K562 (cell line): ENCODE measurements around the gene MRM2. TPM values are rescaled to one million over a fixed set of nuclear protein-coding genes. Genes with fewer than 3 reads are reported as not detected.

Source experiments
- ATAC-seq: fragments of 200-7000 bp; cut with Tn5 transposase; 3 replicates; pipeline ENCODE4 v1.9.1; 2020; ENCODE audit warnings: moderate library complexity
- BruUV-seq: library from RNA; stranded (reverse); fragments of 400-500 nt; replicated peaks from 2 replicates; lab custom pipeline; 2021; lab: Mats Ljungman, UMichigan
- CTCF ChIA-PET: fragments of 300-600 bp; formaldehyde crosslinking; extraction: SDS; loops from one replicate; lab custom pipeline; 2021; ENCODE audit warnings: low intra/inter-chr PET ratio; lab: Yijun Ruan, JAX
- POLR2A ChIA-PET: fragments of 300-600, 350-650 bp; sonication (Branson Sonifier 250); formaldehyde crosslinking; extraction: SDS; loops from one replicate; lab custom pipeline; 2021; ENCODE audit warnings: antibody characterized with exemption, inconsistent platforms; lab: Yijun Ruan, JAX
- DNase-seq, 4 experiments: peaks; one replicate each; pipeline versions ENCODE4 v3.0.0 to v3.0.0-alpha.2; 2011 to 2018; ENCODE audit warnings: low spot score in 3 of 4, mixed read lengths in 3 of 4; ENCODE audit errors: extremely low read depth in 1 of 4
- FAIRE-seq: peaks from 2 replicates; lab custom pipeline; 2011; peaks lifted over from hg19 to GRCh38; lab: Jason Lieb, UNC
- H2AFZ ChIP-seq: 2 replicates; pipeline ENCODE4 v1.6.0; 2011; ENCODE audit warnings: low read depth, low read length, control low read depth, inconsistent platforms
- H3K27ac ChIP-seq: fragments of 200-600 bp; 3 replicates; pipeline ENCODE4 v1.8.0; 2011; ENCODE audit warnings: low read depth, mild to moderate bottlenecking, control low read depth, inconsistent platforms, low read length, moderate library complexity, mixed read lengths; ENCODE audit errors: extremely low read depth
- H3K27me3 ChIP-seq, 2 experiments: fragments of 300-600 bp in 1 of 2; 2 replicates in 1 of 2; 3 replicates in 1 of 2; pipeline versions ENCODE4 v1.6.0 to v1.8.0; 2011; ENCODE audit warnings: inconsistent platforms in 2 of 2, low read length in 2 of 2, mild to moderate bottlenecking in 1 of 2, mixed read lengths in 1 of 2, moderate library complexity in 1 of 2; ENCODE audit not compliant: control insufficient read depth in 2 of 2, insufficient read depth in 2 of 2
- H3K36me3 ChIP-seq: fragments of 300-600 bp; 3 replicates; pipeline ENCODE4 v1.8.0; 2011; ENCODE audit warnings: mild to moderate bottlenecking, low read length, inconsistent platforms; ENCODE audit not compliant: control insufficient read depth, insufficient read depth
- H3K4me1 ChIP-seq, 2 experiments: fragments of 200-600 bp in 1 of 2; replicated peaks in 1 of 2; 2 replicates in 1 of 2; 3 replicates in 1 of 2; pipeline versions ENCODE4 v1.5.1 to v1.8.0; 2011; ENCODE audit warnings: inconsistent platforms in 2 of 2, low read length in 2 of 2, mild to moderate bottlenecking in 1 of 2, mixed read lengths in 1 of 2, moderate library complexity in 1 of 2; ENCODE audit not compliant: control insufficient read depth in 2 of 2, insufficient read depth in 2 of 2
- H3K4me2 ChIP-seq: 2 replicates; pipeline ENCODE4 v1.6.1; 2011; ENCODE audit warnings: low read length, control low read depth, inconsistent platforms, mixed read lengths; ENCODE audit not compliant: insufficient read depth
- H3K4me3 ChIP-seq: fragments of 200-600 bp; sonication (generic), shearing (Covaris generic); 2 replicates; pipeline ENCODE4 v1.5.1; 2016; ENCODE audit warnings: control low read depth, inconsistent platforms
- H3K79me2 ChIP-seq: fragments of 200-600 bp; 3 replicates; pipeline ENCODE4 v1.8.0; 2011; ENCODE audit warnings: low read length, inconsistent platforms; ENCODE audit not compliant: control insufficient read depth, insufficient read depth
- H3K9ac ChIP-seq, 2 experiments: 2 replicates each; pipeline versions ENCODE4 v1.6.0 to v1.6.1; 2011; ENCODE audit warnings: low read depth in 2 of 2, low read length in 2 of 2, control low read depth in 1 of 2, inconsistent platforms in 1 of 2, mild to moderate bottlenecking in 1 of 2, mixed read lengths in 1 of 2; ENCODE audit not compliant: insufficient read depth in 1 of 2
- H3K9me1 ChIP-seq: one replicate; pipeline ENCODE4 v1.6.0; 2011; ENCODE audit warnings: inconsistent platforms, mild to moderate bottlenecking, low read length, moderate library complexity; ENCODE audit not compliant: control insufficient read depth, insufficient read depth
- H3K9me3 ChIP-seq: replicated peaks from 2 replicates; pipeline ENCODE4 v1.5.1; 2011; ENCODE audit warnings: low read depth, low read length, inconsistent platforms; ENCODE audit not compliant: control insufficient read depth, insufficient read depth
- H4K20me1 ChIP-seq: replicated peaks from 2 replicates; pipeline ENCODE4 v1.6.1; 2011; ENCODE audit warnings: low read length, inconsistent platforms, mixed read lengths; ENCODE audit not compliant: control insufficient read depth, insufficient read depth
- ADNP ChIP-seq: fragments of 200-800 bp; sonication (Bioruptor generic); IDR thresholded peaks from 2 replicates; pipeline ENCODE4 v1.6.1; 2016; ENCODE audit warnings: missing genetic modification characterization, missing compliant biosample characterization
- EP400 ChIP-seq: fragments of 450-650 bp; IDR thresholded peaks from 2 replicates; pipeline ENCODE4 v1.6.1; 2017; ENCODE audit warnings: antibody characterized with exemption, mild to moderate bottlenecking, moderate library complexity
- NEUROD1 ChIP-seq: fragments of 150-350 bp; IDR thresholded peaks from 2 replicates; pipeline ENCODE4 v1.6.1; 2014; ENCODE audit warnings: borderline replicate concordance, low read length, low read depth; ENCODE audit not compliant: partially characterized antibody
- NONO ChIP-seq, 2 experiments: fragments of 200-400 bp in 1 of 2; fragments of 450-650 bp in 1 of 2; formaldehyde crosslinking in 1 of 2; IDR thresholded peaks; 2 replicates each; pipeline ENCODE4 v1.6.1; 2017; ENCODE audit warnings: low read depth in 2 of 2, mild to moderate bottlenecking in 2 of 2, moderate library complexity in 2 of 2, low read length in 1 of 2
- POLR2G ChIP-seq: fragments of 200-400 bp; formaldehyde crosslinking; IDR thresholded peaks from 2 replicates; pipeline ENCODE4 v1.6.1; 2017; ENCODE audit warnings: low read depth, mild to moderate bottlenecking, antibody characterized with exemption, low read length, moderate library complexity
- TEAD2 ChIP-seq: fragments of 450-650 bp; IDR thresholded peaks from 2 replicates; pipeline ENCODE4 v1.6.1; 2016; ENCODE audit warnings: missing genetic modification characterization, control low read depth, missing compliant biosample characterization
- USF1 ChIP-seq: sonication (generic); formaldehyde crosslinking; IDR thresholded peaks from 2 replicates; pipeline ENCODE4 v1.9.0; 2022; ENCODE audit warnings: mild to moderate bottlenecking, missing genetic modification reagents
- ZHX1 ChIP-seq: fragments of 150-350 bp; conservative IDR thresholded peaks from 2 replicates; pipeline ENCODE4 v1.6.1; 2014; ENCODE audit warnings: low read length
- ZNF277 ChIP-seq: fragments of 250-450 bp; sonication (Bioruptor Pico); IDR thresholded peaks from 2 replicates; pipeline ENCODE4 v1.8.0; 2022; ENCODE audit warnings: inconsistent platforms, mild to moderate bottlenecking, moderate library complexity, borderline replicate concordance
- WGBS: fragments of 100-300 bp; shearing (Covaris generic); methylation state at CpG from one replicate; pipeline ENCODE4 v1.1.6; 2016; ENCODE audit warnings: low coverage, mixed read lengths; ENCODE audit not compliant: insufficient coverage; ENCODE audit errors: missing lambda C conversion rate; 5-methylcytosine and 5-hydroxymethylcytosine counted together
- in situ Hi-C: fragments of 300-500 bp; cut with MboI; formaldehyde crosslinking; loops from 4 replicates; pipeline ENCODE4 v1.15.0; 2018; ENCODE audit warnings: inconsistent platforms, mixed read lengths
- intact Hi-C: fragments of 100-400 bp; cut with micrococcal nuclease; formaldehyde crosslinking; loops from 2 replicates; pipeline ENCODE4 v1.14.2; 2022
- polyA plus RNA-seq, 8 experiments: library from polyadenylated mRNA; depleted of rRNA in 4 of 8; stranded (reverse) in 5 of 8; unstranded in 3 of 8; fragments of >200 nt; fragmentation: Nextera tagmentation in 2 of 8; fragmentation: Illumina TruSeq in 1 of 8; extraction: Ambion mirVana in 2 of 8; extraction: Trizol in 1 of 8; gene quantifications; 2 replicates each; pipeline versions ENCODE4 v1.2.1 to v1.2.3, GENCODE V29; 2011 to 2014; ENCODE audit warnings: inconsistent platforms in 1 of 8, missing spikeins in 1 of 8
- total RNA-seq, 7 experiments: library from RNA; depleted of rRNA in 6 of 7; stranded (reverse); fragments of >200 nt in 6 of 7; fragmentation: Illumina TruSeq in 2 of 7; extraction: Trizol in 2 of 7; gene quantifications; 2 replicates each; pipeline versions ENCODE4 v1.2.1 to v1.2.3, GENCODE V29; 2011 to 2021; ENCODE audit warnings: low replicate concordance in 1 of 7

The MRM2 gene
- total and polyA plus RNA-seq, 9 of the 15 experiments (the other 6 are each of a cell fraction or from before 2014, with no cell fraction given) = 32.4 to 116 (median 50.5) TPM

- TF ChIP-seq NONO (IDR thresholded peaks at IDR 0.05; ENCODE audit: low read depth in 2 of 2, low read length in 1 of 2) (no peak), POLR2G (0 out of 2 replicates have a peak, but pooled peaks have one; percentile 7), USF1 (peak; percentile 16; the same call in 1 of the 2 replicates), ZNF277 (CRISPR knock-in tag) (no peak), ZHX1 (no peak), ADNP (tag) (no peak), EP400 (no peak), NEUROD1 (no peak), TEAD2 (tag) (no peak)
- no TSS peak for BruUV-seq
- no peak overlapping the region for H3K27ac ChIP-seq
- no peak overlapping the region for H2AFZ ChIP-seq
- H3K9ac ChIP-seq = no peak overlapping the region
- H3K4me3 ChIP-seq = no peak overlapping the region
- POLR2A ChIA-PET = interaction anchor here (0.7 kb wide), 1 partner anchor 27 kb away, joined by 4 read pairs; no protein-coding TSS in a partner anchor
- H4K20me1 ChIP-seq = no peaks in the 10 kb centered on the region
- in situ Hi-C loops = no loop called here
- 86% methylated on average over 26 of the region's 33 CpGs for WGBS
- FAIRE-seq = no peak
- H3K4me1 ChIP-seq = peaks cover 0 to 25% of the 10 kb centered on the region in 2 experiments; a peak in 1 of 5 replicates
- ATAC-seq = no peak
- peaks cover 2% of the 10 kb centered on the region for H3K9me1 ChIP-seq
- no peak overlapping the region for H3K4me2 ChIP-seq
- no peaks in the 10 kb centered on the region for H3K27me3 ChIP-seq
- CTCF ChIA-PET = no interaction called here
- peaks cover 54% of the 10 kb centered on the region; the same call in 2 of the 3 replicates for H3K36me3 ChIP-seq
- no peaks in the 10 kb centered on the region for H3K9me3 ChIP-seq
- H3K79me2 ChIP-seq = no peaks in the 10 kb centered on the region
- intact Hi-C loops = no loop called here
- DNase-seq = no peak
Measured at GRCh38 chr7:2255145-2256139, 13.4 kb upstream of the MRM2 start.
